Measurements from ENCODE around the gene MRFAP1L1.

- no peak for TF ChIP-seq POLR2A (IDR thresholded peaks at IDR 0.05; ENCODE audit: low read depth, low read length)
- no peak for TF ChIP-seq CTCF (IDR thresholded peaks at IDR 0.05; ENCODE audit: extremely low read depth in 1 of 2, insufficient read depth in 1 of 2, low read depth in 1 of 2, low read length in 2 of 2)
- no peak for TF ChIP-seq EZH2 (IDR thresholded peaks at IDR 0.05; ENCODE audit: borderline replicate concordance, low read depth, low read length, severe bottlenecking)
- TF ChIP-seq MYC (IDR thresholded peaks at IDR 0.05; ENCODE audit: low read depth, low read length), result no peak
Observed at GRCh38 chr4:6719611-6720179, 10.0 kb upstream of the MRFAP1L1 start.

All from endothelial cell of umbilical vein (primary cell).